Measurements from ENCODE around the gene HOXD13.

Gene HOXD13

DNA sequence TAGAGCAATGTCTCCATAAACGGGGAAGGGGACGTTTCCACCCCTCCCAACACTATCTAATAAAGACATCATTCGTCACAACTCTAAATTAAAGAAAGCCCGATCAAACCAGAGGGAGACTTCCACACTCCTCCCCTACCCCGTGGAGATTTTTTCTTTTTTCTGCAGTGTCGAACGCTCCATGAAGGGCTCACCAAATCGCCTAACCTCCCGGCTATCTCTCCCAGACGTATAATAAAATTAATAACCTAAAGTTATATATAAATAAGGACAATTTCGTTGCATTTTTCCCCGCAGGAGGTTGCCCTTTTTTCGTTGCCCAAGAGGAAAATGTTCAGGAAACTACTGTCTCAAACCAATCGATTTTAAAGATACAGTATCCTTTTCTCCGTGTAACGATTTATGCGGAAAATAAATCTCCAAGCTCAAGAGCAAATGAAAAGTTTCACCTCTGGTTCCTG lies 11.1 kb upstream of the HOXD13 start:
- no peak for DNase-seq

DNA sequence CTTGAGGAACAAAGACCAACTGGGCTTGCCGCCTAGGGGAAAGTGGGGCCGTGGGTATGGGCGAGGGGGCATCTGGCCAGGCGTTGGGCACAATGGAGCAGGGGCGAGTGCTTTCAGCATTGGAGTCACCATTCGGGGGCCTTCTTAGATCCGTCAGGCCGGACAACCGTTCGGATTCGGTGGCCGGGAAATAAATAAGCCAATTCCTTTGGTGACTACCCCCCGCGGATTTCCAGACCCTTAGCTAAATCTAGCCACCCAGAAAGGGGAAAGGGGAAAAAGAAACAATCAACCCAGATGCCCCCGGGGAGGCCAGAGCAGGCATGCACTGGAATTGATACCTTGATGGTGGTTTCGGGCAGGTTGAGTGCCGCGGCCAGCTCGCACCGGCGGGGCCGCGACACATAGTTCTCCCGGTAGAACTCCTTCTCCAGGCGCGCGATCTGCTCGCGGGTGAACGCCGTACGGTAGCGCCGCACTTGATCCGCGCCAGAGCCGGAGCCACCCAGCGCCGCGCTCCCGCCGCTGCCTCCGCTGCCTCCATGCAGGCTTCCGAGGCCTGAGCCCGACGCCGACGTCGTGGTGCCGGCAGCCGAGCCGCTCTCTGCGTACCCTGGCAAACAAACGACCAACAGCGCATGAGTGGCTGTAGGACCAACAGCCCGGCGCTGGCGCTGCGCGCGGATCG lies 10.5 kb upstream of the HOXD13 start:
- DNase-seq: no peak

DNA sequence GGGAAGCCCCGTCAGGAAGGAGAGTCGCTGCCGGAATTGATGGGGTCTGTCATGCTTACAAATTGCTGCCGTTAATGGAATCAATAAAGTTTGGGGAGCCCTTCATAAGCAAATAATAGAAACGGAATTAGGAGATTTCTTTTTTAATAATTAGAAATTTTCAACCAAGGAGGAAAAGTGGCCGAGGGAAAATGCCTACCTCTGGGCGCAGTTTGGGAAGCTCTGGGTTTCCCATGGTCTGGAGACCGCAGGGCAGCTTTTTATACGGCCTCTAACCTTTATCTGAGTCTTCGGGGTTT lies 10.0 kb upstream of the HOXD13 start:
- DNase-seq: no peak

DNA sequence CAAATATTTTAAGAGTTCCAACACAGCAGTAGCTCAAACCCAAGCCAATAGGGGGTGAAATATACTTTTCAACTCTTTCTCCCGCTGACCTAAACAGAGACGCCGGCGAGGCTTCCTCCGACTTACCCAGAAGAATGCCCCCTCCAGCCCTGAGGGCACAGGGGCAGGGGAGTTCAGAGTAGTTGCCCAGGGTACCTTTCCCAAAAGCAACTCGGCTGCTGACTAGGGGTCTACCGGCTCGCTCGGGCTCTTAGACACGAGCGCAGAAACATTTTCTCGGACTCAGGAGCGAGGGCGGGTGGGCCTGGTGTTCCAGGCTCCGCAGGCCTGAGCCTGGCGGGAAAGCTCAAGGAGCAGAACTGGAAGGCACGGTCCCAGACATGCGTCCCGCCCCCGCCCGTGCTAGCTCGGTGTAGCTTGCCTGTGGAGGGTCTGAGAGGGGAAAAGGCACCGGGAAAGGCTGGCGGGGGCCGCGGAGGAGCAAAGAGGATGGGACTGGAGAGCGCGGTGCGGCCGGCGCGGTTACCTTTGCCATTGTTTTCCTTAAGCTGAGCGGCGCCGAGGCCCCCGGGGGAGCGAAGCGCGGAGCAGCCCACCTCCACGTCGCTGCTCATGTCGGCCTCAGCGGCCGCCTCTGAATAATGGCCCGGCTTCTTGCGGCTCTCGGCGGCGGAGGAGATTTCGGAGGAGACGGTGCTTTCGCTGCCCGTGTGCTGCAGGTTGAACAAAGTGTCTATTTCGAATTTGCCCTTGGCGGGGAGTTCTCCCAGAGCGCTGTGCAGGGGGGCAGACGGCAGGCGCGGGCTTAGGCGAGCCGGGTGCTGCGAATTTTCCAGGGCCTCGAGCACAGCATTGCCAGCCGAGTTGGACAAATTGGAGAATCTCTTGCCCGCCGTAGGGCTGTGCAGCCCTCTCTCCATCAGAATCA lies 9.4 kb upstream of the HOXD13 start:
- DNase-seq: no peak

DNA sequence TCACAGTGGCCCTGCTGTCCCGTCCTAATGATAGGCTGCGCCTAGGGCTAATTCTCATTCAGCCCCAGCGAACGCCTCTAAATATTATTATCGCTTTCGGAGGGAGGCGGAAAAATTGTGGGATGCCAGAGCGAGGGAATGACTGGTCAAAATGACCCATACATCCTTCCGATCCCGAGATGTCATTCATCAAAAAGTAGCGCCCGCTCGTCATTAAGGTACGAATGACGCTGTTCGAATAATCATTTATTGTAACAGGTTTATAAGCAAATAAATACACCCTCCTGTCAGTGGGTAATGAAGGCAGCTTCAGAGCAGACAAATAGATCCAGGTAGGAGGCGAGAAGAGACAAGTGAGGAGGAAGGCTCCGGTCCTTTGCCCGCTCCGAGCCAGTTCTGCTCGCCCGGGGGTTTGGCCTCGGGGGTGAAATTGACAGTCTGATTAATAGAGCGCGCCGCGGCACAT lies 8.7 kb upstream of the HOXD13 start, which contains the start of gene EVX2:
TSS of gene EVX2 (minus strand) at position 167 of the 466 bp plus-strand sequence. CDS start 186 bp downstream, outside the sequence.
- DNase-seq: no peak

DNA sequence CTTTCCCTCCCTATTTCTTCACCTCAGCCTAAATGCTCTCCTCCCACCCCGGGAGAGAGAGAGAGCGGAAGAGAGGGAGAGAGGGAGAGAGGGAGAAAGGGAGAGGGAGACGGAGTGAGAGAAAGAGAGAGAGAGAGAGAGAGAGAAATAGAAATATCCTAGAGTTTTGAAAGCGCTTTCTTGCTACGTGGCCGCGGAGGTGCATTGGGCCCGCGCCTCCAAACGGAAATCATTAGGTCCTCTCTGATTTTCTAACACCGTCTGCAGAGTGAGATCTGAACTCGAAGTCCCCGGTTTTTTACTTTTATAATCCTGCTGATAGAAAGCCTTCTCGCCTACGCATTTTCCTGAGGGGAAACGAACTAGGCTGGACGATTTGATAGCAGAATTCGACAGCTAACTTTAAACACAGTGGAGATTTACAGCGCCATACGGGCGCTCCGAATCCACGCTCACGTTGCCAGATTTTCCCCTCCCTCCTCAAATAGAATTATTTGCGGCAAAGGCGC lies 7.9 kb upstream of the HOXD13 start:
- DNase-seq: no peak

DNA sequence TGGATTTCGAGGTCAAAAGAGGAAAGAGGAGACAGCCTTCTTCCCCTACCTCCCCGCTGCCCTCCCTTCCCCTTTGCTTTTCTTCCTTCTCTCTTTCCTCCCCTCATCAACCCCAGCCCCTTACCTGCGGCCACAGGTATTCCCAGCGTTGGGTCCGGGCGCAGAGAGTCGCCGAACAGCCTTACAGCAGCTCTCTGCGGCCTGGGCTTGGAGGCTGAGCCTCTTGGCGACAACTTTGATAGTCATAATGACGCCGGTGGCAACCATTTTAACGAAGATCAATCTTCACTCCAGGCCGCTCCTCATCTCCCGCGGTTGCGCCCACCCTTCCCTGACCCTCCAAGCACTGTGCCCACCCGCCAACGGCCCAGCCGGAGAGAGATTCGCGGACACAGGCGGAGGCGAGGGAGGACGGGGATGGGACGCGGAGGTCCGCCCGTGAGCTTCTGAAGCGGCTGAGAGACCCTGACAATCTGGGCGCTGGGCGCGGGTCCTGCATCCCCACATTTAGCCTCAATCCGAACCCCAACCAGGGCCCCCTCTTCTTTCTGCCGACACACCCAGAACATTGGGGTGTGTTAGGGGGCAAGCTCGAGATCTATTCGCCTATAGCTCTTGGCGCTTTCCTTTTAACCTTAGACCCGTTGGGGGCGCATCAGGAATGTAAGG lies 7.3 kb upstream of the HOXD13 start:
- DNase-seq: no peak

DNA sequence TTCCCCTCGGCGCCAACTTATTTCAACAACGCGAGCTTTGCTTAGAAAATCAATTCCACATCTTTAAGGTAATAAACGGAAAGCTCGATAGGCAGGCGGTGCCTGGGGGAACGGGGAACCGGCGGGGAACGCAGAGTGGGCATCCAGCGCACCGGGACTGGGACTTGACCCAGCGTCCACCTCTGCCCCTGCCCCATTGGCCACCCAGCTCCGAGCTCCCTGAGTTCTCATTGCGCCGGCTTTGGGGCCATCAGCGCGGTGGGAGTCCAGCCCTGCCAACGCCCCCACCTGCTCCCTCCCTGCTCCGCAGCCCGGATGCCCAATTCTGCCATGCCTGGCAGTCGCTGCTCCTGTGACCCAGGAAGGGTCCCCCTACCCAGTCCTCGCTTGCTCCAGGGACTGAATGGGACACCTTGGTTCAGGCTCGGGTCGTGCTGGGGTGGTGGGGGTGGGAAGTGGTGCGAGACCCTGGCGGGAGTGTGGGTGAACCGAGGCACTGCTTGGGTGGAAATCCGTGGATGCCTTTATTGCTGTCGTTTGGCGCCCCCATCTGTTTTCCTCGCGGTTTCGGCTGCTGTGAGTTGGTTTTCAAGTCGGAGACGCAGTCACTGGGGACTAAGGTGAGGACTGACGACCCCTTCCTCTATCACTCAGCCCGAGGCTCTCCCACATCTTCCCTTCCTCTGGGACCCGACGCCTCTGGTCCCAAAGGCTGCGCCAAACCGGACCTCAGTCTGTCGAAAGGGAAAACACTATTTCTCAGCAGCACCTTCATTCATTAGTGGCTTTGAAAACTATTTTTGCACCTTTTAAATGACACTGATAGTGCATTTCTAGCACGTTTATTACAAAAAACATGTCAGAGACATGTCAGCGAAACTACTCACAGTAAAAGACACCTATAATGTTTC lies 6.4 kb upstream of the HOXD13 start:
- no peak for DNase-seq

DNA sequence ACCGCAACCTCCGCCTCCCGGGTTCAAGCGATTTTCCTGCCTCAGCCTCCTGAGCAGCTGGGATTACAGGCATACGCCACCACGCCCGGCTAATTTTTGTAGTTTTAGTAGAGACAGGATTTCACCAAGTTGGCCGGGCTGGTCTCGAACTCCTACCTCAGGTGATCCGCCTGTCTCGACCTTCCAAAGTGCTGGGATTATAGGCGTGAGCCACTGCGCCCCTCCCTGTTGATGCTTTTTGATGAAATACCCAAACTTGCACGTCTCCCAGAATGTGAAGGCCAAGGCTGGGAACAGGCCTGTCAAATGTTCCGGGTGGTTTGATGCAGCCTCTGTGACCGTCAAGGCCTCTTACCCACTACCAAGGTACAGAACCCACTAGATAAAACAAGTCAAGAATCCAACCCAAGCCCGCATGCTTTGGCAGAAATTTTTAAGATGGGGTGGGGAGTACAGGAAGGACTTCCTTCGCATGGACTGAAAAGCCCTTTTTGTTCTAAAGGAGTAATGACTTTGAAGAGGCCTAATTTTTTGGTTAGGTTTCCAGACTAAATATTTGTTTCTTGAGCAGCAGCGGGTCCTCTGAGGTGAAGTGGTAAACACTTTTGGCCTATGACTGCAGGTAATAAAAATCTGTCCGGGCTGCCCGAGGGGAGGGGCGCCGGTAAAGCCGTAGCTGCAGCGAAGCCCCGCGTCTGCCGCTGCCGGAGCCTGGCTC lies 5.0 kb upstream of the HOXD13 start:
- no peak for DNase-seq

DNA sequence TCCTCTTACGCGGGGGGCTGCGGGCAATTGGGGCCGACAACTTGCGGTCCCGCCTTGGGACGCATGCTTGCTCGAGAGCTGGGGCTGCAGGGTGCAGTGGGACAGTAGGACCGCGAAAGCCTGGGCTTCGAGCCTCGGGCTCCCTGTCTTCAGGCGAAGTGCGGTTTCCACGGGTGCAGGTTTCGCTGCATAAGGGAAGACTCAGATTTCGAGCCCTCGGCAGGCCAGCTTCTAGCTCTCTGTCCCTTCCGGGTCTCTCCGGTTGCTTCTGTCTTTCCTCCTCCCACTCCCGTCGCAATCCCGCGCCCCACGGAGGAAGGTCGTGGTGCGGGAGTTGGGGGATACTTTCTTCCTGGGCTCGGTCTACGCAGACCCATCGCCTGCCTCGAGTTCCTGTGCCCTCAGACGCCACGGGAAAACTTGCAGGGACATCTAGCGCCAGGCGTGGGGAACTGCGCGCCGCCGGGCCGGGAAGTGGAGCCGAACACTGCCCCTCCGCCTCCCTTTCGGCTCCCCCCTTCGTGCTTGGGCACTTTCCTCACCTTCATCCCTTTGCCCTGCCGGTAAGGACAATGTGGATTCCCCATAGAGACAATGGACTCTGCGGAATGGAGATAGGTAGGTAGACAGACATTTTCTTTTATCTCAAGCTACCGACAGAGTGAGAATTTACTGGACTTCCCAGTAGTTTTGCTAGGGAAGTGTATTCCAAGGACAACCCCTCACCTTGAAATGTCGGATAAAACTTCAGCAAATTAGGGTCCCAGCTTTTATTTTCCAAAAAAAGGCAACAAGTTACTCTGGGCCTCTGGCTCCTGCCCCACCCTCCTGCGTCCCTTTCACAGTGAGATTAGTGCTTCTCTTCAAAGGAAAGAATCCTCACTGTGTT lies 4.2 kb upstream of the HOXD13 start:
- DNase-seq: no peak

DNA sequence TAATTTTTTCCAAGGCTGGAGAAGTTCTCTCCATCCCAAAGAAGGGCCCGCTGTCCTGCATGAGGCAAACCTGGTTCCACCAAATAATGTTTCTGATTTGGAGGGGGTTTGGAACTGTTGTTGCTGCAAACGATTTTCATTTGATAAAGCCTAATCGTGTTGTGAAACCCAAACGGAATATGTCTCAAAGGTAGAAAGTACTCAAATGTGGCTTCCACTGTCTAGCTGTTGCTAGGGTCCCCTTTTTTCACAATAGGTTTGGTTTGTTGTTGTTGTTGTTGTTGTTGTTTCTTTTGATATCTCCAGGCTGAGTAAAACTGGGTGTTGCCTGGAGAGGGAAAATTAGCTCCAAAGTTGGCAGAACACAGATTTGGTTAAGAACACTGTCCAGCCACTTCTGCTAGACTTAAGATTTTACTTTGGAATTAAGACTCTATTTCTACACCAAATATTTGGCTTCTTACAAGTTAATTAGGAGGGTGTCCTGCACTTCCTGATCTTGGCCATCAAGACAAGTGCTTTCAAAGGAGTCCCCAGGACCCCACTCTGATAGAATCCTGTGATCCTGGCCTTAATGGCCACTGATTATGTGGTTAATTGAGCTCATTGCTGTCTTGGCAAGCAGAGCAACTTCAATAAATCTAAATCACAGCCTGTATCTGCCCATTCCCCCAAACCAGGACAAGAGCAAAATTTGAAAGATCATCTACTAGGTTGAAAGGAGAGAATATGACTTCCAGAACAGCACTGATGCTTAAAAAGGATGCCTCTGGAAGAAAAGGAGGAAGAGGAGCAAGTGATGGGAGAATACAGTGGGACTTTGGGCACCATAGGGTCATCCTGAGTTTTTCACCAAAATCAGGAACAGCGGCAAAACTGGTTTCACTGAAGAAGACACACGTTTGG lies 3.3 kb upstream of the HOXD13 start:
- DNase-seq: no peak

DNA sequence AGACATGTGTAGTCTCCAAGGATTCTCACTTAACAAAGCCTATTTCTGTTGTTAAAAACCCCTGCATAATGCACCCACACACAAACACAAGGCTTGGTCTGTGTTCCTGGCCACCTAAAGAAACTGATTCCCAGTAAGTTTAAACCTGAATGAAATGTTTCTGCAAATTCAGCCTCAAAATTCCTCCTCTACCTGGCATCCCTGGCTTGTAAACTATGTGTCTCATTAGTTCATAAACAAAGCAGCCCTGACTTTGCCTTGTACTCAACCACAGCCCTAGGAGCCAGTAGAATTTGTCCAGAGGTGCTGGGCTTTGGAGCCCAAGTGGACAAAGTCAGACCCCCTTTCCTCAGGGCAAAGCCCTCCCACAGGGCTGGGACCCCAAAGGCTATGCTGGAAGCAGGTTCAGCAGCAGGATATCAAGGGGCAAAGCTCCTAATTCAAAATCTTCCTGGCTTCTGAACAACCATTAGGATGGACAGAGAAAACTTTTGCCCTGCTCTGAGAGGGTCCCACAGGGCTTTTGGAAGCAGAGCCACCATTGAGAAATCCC lies 2.6 kb upstream of the HOXD13 start:
- DNase-seq: no peak

DNA sequence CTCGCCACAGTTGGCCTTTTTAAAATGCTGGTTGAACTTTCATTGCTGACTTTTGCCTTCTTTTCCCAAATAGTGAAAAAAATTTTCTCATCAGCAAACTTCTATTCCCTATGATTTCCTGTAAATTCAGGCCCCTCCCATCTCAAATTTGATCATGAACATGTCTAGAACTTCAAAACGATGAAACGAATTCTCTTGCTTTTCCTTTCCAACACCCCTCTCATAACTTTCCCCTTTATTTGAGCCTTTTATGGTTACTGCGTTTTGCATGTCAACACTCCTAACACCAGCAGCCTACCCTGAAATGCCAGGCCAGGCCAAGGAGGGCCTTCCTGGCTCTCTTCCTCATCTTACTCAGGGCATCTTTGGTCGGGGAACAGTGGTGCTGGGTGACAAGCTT lies 1.7 kb upstream of the HOXD13 start:
- no peak for DNase-seq

DNA sequence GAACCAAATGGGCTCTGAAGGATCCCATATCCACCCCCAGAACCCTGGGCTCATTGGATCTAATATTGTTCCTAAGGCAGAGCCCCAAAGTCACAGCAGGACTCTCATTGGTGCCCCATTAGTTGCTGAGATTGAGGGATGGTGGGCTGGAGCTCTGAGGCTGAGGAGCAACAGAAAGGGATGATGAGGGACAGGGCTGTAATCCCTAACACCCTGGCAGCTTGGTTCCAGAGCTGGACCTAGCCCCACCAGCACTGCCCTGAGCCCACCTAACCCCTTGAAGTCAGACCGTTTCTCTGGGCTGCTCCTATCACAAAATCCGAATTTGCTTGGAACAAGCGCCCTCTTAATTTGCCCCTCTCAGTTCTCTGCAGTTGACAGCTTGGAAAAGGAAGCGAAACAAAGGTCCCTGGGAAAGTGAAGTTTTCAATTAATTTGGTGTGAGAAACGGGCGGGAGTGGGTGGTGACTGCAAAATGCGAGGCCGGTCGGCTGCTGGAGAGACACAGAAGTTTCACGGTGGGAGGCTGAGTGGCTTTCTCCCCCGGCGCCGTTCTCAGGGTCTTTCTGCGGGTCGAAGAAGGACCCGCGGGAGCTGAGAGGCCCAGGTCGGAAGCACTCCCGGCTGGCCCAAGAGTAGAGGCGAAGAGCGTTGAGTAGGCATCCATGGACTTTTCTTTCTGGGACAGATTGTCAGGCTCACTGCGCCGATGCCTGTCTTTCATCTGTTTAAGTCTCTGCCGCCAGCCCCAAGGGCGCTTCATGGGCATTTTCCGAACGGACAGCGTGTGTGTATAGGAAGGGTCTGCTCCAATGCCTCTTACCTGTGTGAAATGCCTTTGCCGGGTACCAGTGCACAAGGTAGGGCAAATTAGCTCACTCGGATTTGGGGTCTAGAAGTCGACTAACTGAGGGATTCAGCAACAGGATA lies 927 bp upstream of the HOXD13 start:
- DNase-seq: no peak

DNA sequence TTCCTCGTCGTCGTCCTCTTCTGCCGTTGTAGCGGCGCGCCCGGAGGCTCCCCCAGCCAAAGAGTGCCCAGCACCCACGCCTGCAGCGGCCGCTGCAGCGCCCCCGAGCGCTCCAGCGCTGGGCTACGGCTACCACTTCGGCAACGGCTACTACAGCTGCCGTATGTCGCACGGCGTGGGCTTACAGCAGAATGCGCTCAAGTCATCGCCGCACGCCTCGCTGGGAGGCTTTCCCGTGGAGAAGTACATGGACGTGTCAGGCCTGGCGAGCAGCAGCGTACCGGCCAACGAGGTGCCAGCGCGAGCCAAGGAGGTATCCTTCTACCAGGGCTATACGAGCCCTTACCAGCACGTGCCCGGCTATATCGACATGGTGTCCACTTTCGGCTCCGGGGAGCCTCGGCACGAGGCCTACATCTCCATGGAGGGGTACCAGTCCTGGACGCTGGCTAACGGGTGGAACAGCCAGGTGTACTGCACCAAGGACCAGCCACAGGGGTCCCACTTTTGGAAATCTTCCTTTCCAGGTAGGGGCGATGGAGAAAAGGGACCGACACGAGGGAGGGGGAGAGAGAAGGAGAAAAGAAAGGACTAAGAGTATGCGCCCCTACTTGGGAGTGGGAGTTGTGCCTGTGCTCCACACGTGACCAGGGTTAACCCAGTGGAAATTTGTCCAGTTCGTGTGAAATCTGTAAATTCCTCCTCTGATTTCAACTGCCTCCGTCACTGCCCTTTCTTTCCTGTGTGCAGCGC lies 800 bp downstream of the HOXD13 start:
- DNase-seq: no peak

DNA sequence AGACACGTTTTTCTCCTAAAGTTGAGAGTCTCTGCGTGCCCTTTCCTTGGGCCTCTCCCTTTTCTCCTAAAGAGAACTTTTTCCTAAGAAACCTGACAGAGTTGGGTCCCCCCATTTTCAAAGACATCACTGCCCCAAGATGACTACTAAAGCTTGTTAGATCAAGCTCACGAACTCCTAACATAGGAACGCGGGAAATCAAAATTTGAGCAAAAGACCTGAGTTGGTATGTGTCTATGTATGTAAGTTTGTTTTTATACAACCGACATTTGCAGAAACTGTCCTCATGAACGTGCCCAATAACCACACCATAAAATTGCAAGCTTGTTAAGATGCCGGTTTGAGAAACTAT lies 1.4 kb downstream of the HOXD13 start:
- DNase-seq: no peak

DNA sequence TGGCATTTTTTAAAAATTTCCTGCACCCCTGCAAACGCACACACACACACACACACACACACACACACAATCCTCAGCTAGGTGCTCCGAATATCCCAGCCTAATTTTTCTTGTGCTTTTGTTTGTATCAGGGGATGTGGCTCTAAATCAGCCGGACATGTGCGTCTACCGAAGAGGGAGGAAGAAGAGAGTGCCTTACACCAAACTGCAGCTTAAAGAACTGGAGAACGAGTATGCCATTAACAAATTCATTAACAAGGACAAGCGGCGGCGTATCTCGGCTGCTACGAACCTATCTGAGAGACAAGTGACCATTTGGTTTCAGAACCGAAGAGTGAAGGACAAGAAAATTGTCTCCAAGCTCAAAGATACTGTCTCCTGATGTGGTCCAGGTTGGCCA lies 1.8 kb downstream of the HOXD13 start:
- DNase-seq: no peak

All from T-helper 1 cell (primary cell).